ENCODE results near the gene CPNE4. TPM values are rescaled to one million over a fixed set of nuclear protein-coding genes. Genes with fewer than 3 reads are reported as not detected.

Gene CPNE4
- total and polyA plus RNA-seq, 4 donors: 0.02 to 1.6 (median 0.29) TPM

GRCh38 chr3:131503320-131503635 lies 531.5 kb downstream of the CPNE4 start:
- no peak for TF ChIP-seq CTCF (IDR thresholded peaks at IDR 0.05; ENCODE audit: control extremely low read depth, extremely low read depth)
- Histone ChIP-seq H3K9ac (ENCODE audit: insufficient read depth in 1 of 2, low read length in 2 of 2) (no peak overlapping the region), H3K27me3 (ENCODE audit: control insufficient read depth in 3 of 3, insufficient read depth in 3 of 3, low read length in 2 of 3) (peaks cover 0 to 17% (median 2%) of the 10 kb centered on the region in 3 donors), H3K4me3 (peak overlapping the region; percentile 9), H3K4me1 (ENCODE audit: control insufficient read depth in 5 of 5, insufficient read depth in 5 of 5, low read length in 5 of 5) (peaks cover 0 to 16% (median 9%) of the 10 kb centered on the region in 5 donors), H3K36me3 (ENCODE audit: control insufficient read depth in 4 of 4, insufficient read depth in 4 of 4, low read length in 4 of 4) (peaks cover 4 to 22% (median 10%) of the 10 kb centered on the region in 4 donors), H3K9me3 (ENCODE audit: control insufficient read depth in 4 of 4, insufficient read depth in 3 of 4, low read length in 3 of 4) (no peaks in the 10 kb centered on the region), H3K27ac (ENCODE audit: low read depth in 1 of 2, low read length in 1 of 2) (no peak overlapping the region)
- DNase-seq (no peak), ATAC-seq (ENCODE audit: insufficient read depth, low FRiP score) (no peak)

GRCh38 chr3:131502530-131503319 lies 532.1 kb downstream of the CPNE4 start, which contains the start of gene MRPL3:
MRPL3 (minus strand) TSS chr3:131502971; CDS start chr3:131502821, 150 bp downstream.
- Histone ChIP-seq H3K36me3 (ENCODE audit: control insufficient read depth in 4 of 4, insufficient read depth in 4 of 4, low read length in 4 of 4) (peaks cover 4 to 26% (median 12%) of the 10 kb centered on the region in 4 donors), H3K27me3 (ENCODE audit: control insufficient read depth in 3 of 3, insufficient read depth in 3 of 3, low read length in 2 of 3) (peaks cover 0 to 17% (median 2%) of the 10 kb centered on the region in 3 donors), H3K4me3 (peak within 1 kb of the TSS; percentile 81), H3K27ac (ENCODE audit: low read depth in 1 of 2, low read length in 1 of 2) (peak within 1 kb of the TSS; percentile 70 to 90), H3K9ac (ENCODE audit: insufficient read depth in 1 of 2, low read length in 2 of 2) (peak within 1 kb of the TSS; percentile 67 to 88), H3K4me1 (ENCODE audit: control insufficient read depth in 5 of 5, insufficient read depth in 5 of 5, low read length in 5 of 5) (peaks cover 0 to 16% (median 9%) of the 10 kb centered on the region in 5 donors), H3K9me3 (ENCODE audit: control insufficient read depth in 4 of 4, insufficient read depth in 3 of 4, low read length in 3 of 4) (no peaks in the 10 kb centered on the region)
- ATAC-seq (ENCODE audit: insufficient read depth, low FRiP score): peak; percentile 95
- 1 to 2% methylated on average over 45 to 47 of the region's 47 CpGs for WGBS, 2 donors
- TF ChIP-seq CTCF (IDR thresholded peaks at IDR 0.05; ENCODE audit: control extremely low read depth, extremely low read depth): no peak
- DNase-seq: peak; percentile 86 to 94 (median 88)

GRCh38 chr3:131501949-131502348 lies 532.9 kb downstream of the CPNE4 start:
- Histone ChIP-seq H3K27ac (ENCODE audit: low read depth in 1 of 2, low read length in 1 of 2) (no peak overlapping the region), H3K9ac (ENCODE audit: insufficient read depth in 1 of 2, low read length in 2 of 2) (peak overlapping the region; percentile 67 to 88), H3K36me3 (ENCODE audit: control insufficient read depth in 4 of 4, insufficient read depth in 4 of 4, low read length in 4 of 4) (peaks cover 5 to 31% (median 15%) of the 10 kb centered on the region in 4 donors), H3K4me3 (peak overlapping the region; percentile 81), H3K27me3 (ENCODE audit: control insufficient read depth in 3 of 3, insufficient read depth in 3 of 3, low read length in 2 of 3) (peaks cover 0 to 11% (median 2%) of the 10 kb centered on the region in 3 donors), H3K9me3 (ENCODE audit: control insufficient read depth in 4 of 4, insufficient read depth in 3 of 4, low read length in 3 of 4) (no peaks in the 10 kb centered on the region), H3K4me1 (ENCODE audit: control insufficient read depth in 5 of 5, insufficient read depth in 5 of 5, low read length in 5 of 5) (peaks cover 0 to 16% (median 9%) of the 10 kb centered on the region in 5 donors)
- ATAC-seq (ENCODE audit: insufficient read depth, low FRiP score) (no peak), DNase-seq (peak in 1 of 3 donors; percentile 0)
- no peak for TF ChIP-seq CTCF (IDR thresholded peaks at IDR 0.05; ENCODE audit: control extremely low read depth, extremely low read depth)
- WGBS, 2 donors: 46 to 60% methylated on average over 2 of the region's 2 CpGs

Measured in lung (tissue), 12 donors.